ENCODE results near the gene SECTM1.

DNA sequence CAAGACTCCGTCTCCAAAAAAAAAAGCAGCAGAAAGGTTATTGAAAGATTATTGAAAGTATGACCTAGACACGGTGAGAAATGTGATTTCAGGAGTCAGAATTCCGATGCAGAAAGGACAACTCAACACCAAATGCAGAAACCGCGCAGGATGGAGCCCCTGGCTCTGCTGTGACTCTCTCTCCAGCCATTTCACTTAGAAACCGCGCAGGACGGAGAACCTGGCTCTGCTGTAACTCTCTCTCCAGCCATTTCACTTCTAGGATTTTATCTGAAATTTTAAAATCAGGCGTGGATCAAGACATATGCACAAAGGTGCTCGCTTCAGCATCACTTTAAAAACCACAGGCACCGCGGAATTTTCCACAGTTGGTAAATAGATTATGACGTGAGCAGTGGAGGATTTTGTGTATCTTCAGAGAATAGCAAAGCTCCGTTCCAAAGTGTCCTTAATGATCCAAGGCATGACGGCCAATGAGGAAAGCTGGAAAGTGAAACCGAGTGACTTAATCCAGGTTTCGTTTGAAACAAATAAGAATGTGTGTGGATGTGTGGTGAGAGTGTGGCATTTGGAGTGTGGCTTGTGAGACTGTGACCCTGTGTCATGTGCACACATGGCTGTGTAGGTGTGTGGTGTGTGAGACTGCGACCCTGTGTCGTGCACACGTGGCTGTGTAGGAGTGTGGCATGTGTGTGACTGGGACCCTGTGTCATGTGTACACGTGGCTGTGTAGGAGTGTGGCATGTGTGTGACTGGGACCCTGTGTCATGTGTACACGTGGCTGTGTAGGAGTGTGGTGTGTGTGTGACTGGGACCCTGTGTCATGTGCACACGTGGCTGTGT lies 47.5 kb upstream of the SECTM1 start:
- no peak for TF ChIP-seq CTCF (IDR thresholded peaks at IDR 0.05 in 4 of 5, conservative IDR thresholded peaks at IDR 0.05 in 1 of 5)
- TF ChIP-seq POLR2A (IDR thresholded peaks at IDR 0.05) = no peak

All from gastrocnemius medialis (tissue), 4 donors.